GM12878 (cell line): Measurements from ENCODE around the gene MSANTD4. TPM values are rescaled to one million over a fixed set of nuclear protein-coding genes. Genes with fewer than 3 reads are reported as not detected.
A peak's percentile ranks its signal among the peaks of the same experiment; 100 is the strongest.

Experiments
- ATAC-seq: fragments of 200-7000 bp; cut with Tn5 transposase; 3 replicates; pipeline ENCODE4 v1.9.1; 2020; ENCODE audit warnings: mild to moderate bottlenecking, moderate library complexity
- BruUV-seq: library from RNA; stranded (reverse); fragments of 400-500 nt; replicated peaks from 2 replicates; lab custom pipeline; 2021; lab: Mats Ljungman, UMichigan
- CTCF ChIA-PET: fragments of 300-600 bp; sonication (Branson Sonifier 250); formaldehyde crosslinking; extraction: SDS; loops from one replicate; lab custom pipeline; 2021; ENCODE audit warnings: inconsistent platforms; lab: Yijun Ruan, JAX
- POLR2A ChIA-PET: fragments of 350-600 bp; formaldehyde crosslinking; extraction: SDS; loops from one replicate; lab custom pipeline; 2021; ENCODE audit warnings: inconsistent platforms; lab: Charles Lee
- RAD21 ChIA-PET: fragments of 300-600 bp; sonication (Branson Sonifier 250); formaldehyde crosslinking; loops from one replicate; lab custom pipeline; 2023; ENCODE audit warnings: antibody characterized with exemption; ENCODE audit not compliant: unreplicated experiment; lab: Charles Lee
- SMC1A ChIA-PET: fragments of 300-600 bp; sonication (Branson Sonifier 250); formaldehyde crosslinking; loops from one replicate; lab custom pipeline; 2023; ENCODE audit not compliant: unreplicated experiment, uncharacterized antibody; lab: Charles Lee
- DNase-seq: peaks from one replicate; pipeline ENCODE4 v3.0.0-alpha.2; 2011; ENCODE audit warnings: low read depth, low spot score
- FAIRE-seq: peaks from 3 replicates; lab custom pipeline; 2011; peaks lifted over from hg19 to GRCh38; lab: Jason Lieb, UNC
- H2AFZ ChIP-seq: 2 replicates; pipeline ENCODE4 v1.6.0; 2011; ENCODE audit warnings: low read depth, low read length, control low read depth; ENCODE audit not compliant: control insufficient read depth
- H3K27ac ChIP-seq: 2 replicates; pipeline ENCODE4 v1.5.1; 2011; ENCODE audit warnings: control low read depth; ENCODE audit not compliant: control insufficient read depth, insufficient read depth
- H3K27me3 ChIP-seq, 2 experiments: replicated peaks in 1 of 2; 2 replicates each; pipeline versions ENCODE4 v1.6.0 to v1.6.1; 2011; ENCODE audit warnings: low read length in 1 of 2; ENCODE audit not compliant: control insufficient read depth in 2 of 2, insufficient read depth in 2 of 2
- H3K36me3 ChIP-seq, 2 experiments: 2 replicates each; pipeline ENCODE4 v1.5.1; 2011; ENCODE audit warnings: low read length in 1 of 2; ENCODE audit not compliant: control insufficient read depth in 2 of 2, insufficient read depth in 2 of 2
- H3K4me1 ChIP-seq: 2 replicates; pipeline ENCODE4 v1.6.1; 2011; ENCODE audit warnings: mild to moderate bottlenecking, low read length, moderate library complexity, mixed read lengths; ENCODE audit not compliant: control insufficient read depth, insufficient read depth
- H3K4me2 ChIP-seq: 2 replicates; pipeline ENCODE4 v1.6.0; 2011; ENCODE audit warnings: control low read depth; ENCODE audit not compliant: control insufficient read depth, insufficient read depth
- H3K4me3 ChIP-seq: fragments of 200-600 bp; sonication (generic); 2 replicates; pipeline ENCODE4 v1.5.1; 2016
- H3K79me2 ChIP-seq: 2 replicates; pipeline ENCODE4 v1.6.0; 2011; ENCODE audit warnings: low read length; ENCODE audit not compliant: control insufficient read depth, insufficient read depth
- H3K9ac ChIP-seq: 2 replicates; pipeline ENCODE4 v1.8.0; 2011; ENCODE audit warnings: low read length, control low read depth, mixed read lengths; ENCODE audit not compliant: control insufficient read depth, insufficient read depth
- H3K9me3 ChIP-seq: replicated peaks from 3 replicates; pipeline ENCODE4 v1.5.1; 2011; ENCODE audit warnings: mild to moderate bottlenecking, low read length; ENCODE audit not compliant: control insufficient read depth, insufficient read depth
- H4K20me1 ChIP-seq: 2 replicates; pipeline ENCODE4 v1.6.0; 2011; ENCODE audit not compliant: control insufficient read depth, insufficient read depth
- E2F8 ChIP-seq: fragments of 450-650 bp; IDR thresholded peaks from 2 replicates; pipeline ENCODE4 v1.6.1; 2018; ENCODE audit warnings: mild to moderate bottlenecking, low read depth, moderate library complexity; ENCODE audit not compliant: partially characterized antibody
- JUNB ChIP-seq: IDR thresholded peaks from 2 replicates; pipeline ENCODE4 v1.6.1; 2016; ENCODE audit warnings: antibody characterized with exemption, mild to moderate bottlenecking
- SUZ12 ChIP-seq: fragments of 200-600 bp; sonication (generic); IDR thresholded peaks from one replicate; pipeline ENCODE4 v1.6.1; 2018; ENCODE audit warnings: antibody characterized with exemption, mild to moderate bottlenecking; ENCODE audit not compliant: unreplicated experiment
- WGBS: methylation state at CpG from one replicate; pipeline ENCODE4 v1.1.6; 2016; ENCODE audit warnings: low lambda C conversion rate; ENCODE audit not compliant: insufficient replicate concordance, insufficient coverage; ENCODE audit errors: missing lambda C conversion rate; 5-methylcytosine and 5-hydroxymethylcytosine counted together
- in situ Hi-C: fragments of 300-500 bp; cut with MboI; formaldehyde crosslinking; loops from 9 replicates; pipeline ENCODE4 v1.14.3; 2018; ENCODE audit warnings: mixed read lengths
- intact Hi-C: fragments of 100-400 bp; cut with micrococcal nuclease; formaldehyde crosslinking; loops from one replicate; pipeline ENCODE4 v1.14.2; 2022; ENCODE audit not compliant: unreplicated experiment
- polyA plus RNA-seq, 11 experiments: library from polyadenylated mRNA; depleted of rRNA in 4 of 11; unstranded in 6 of 11; stranded (reverse) in 5 of 11; fragments of >200 nt; fragmentation: Nextera tagmentation in 4 of 11; fragmentation: Illumina TruSeq in 1 of 11; extraction: Ambion mirVana in 4 of 11; extraction: Trizol in 1 of 11; gene quantifications; 1 replicate in 1 of 11; 2 replicates in 10 of 11; pipeline versions ENCODE4 v1.2.1 to v1.2.3, GENCODE V29; 2011 to 2016; ENCODE audit warnings: inconsistent platforms in 2 of 11, missing spikeins in 2 of 11, low read depth in 1 of 11
- total RNA-seq, 4 experiments: library from RNA; depleted of rRNA in 3 of 4; stranded (reverse); fragments of >200 nt in 3 of 4; fragmentation: Illumina TruSeq in 1 of 4; extraction: Trizol in 1 of 4; gene quantifications; 2 replicates each; pipeline versions ENCODE4 v1.2.1 to v1.2.3, GENCODE V29; 2013 to 2021

MSANTD4 gene
- total and polyA plus RNA-seq, 10 of the 15 experiments (the other 5 are each of a cell fraction or from before 2014, with no cell fraction given): 8.7 to 23.9 (median 16.0) TPM

DNA sequence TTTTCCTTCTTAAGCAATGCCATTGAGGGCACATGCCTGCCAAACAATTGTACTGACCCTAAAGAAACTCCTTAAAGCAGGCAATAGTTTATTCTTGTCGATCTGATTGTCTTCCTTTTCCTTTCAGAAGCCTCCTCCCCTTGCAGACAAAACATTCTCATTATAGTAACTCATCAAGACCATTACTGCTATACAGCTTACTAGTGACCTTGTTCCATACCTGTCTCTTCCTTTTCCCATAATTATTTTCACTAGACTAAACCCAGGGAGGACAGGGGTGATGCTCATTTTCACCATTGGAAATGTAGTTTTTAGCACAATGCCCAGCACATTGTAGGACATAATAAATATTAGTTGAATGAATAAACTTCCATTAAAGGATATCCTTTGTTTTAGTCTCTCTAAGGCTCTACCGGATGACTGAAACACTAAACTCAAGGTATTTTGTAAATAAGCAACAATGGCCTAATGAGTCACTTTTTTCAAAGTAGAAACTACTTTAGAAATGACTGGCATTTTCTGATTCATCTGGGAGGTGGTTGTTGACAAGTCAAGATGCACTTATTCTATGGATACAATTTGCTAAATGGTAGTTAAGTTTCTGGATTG is 9.3 kb upstream of the MSANTD4 start:
- H3K4me3 ChIP-seq: no peak overlapping the region
- H3K9ac ChIP-seq: no peak overlapping the region
- ChIA-PET POLR2A (no interaction called here), CTCF (no interaction called here), RAD21 (no interaction called here), SMC1A (no interaction called here)
- FAIRE-seq (no peak), ATAC-seq (peak; percentile 21; the same call in 1 of the 3 replicates), DNase-seq (no peak)
- no peaks in the 10 kb centered on the region for H3K79me2 ChIP-seq
- BruUV-seq: no TSS peak
- in situ Hi-C loops: no loop called here
- no peaks in the 10 kb centered on the region for H3K36me3 ChIP-seq
- no peak for TF ChIP-seq E2F8
- 0 out of 2 replicates have a peak, but pooled peaks have one; percentile 16 for TF ChIP-seq JUNB
- 0% methylated on average over 2 of the region's 2 CpGs for WGBS
- H4K20me1 ChIP-seq: no peaks in the 10 kb centered on the region
- no peaks in the 10 kb centered on the region; the same call in 2 of the 3 replicates for H3K9me3 ChIP-seq
- no peak overlapping the region for H3K27ac ChIP-seq
- H2AFZ ChIP-seq: no peak overlapping the region
- 0 out of 4 replicates have a peak, but pooled peaks cover 0 to 1% of the 10 kb centered on the region in 2 experiments for H3K27me3 ChIP-seq
- intact Hi-C loops: no loop called here
- no peaks in the 10 kb centered on the region for H3K4me1 ChIP-seq
- H3K4me2 ChIP-seq: no peak overlapping the region

DNA sequence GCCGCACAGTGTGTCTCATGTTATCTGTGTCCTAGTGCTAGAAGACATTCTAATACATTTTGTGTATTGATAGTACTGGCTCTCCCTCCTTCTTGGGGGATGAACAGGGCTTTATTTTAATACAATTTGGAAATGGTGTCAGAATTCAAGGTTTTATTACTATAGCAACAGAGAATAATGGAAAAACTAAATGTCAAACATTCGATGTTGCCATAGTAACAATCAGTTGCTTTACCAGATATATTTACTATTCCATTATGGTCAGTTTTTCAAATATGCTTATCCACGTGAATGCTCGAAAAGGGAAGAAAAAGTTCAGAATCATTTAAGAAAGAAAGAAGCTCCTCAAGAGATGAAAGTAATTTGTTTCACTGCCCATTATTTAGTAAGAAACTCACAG is 8.6 kb upstream of the MSANTD4 start:
- intact Hi-C loops: no loop called here
- BruUV-seq: no TSS peak
- Histone ChIP-seq H3K79me2 (no peaks in the 10 kb centered on the region), H3K4me1 (no peaks in the 10 kb centered on the region), H3K9ac (no peak overlapping the region), H3K36me3 (no peaks in the 10 kb centered on the region), H3K4me3 (no peak overlapping the region)
- RAD21 ChIA-PET: no interaction called here
- SMC1A ChIA-PET: no interaction called here
- no peak for DNase-seq
- in situ Hi-C loops: no loop called here
- TF ChIP-seq SUZ12: no peak
- TF ChIP-seq, all 136 proteins: peak for 0
- no peak for FAIRE-seq
- Histone ChIP-seq H4K20me1 (no peaks in the 10 kb centered on the region), H2AFZ (no peak overlapping the region), H3K4me2 (no peak overlapping the region), H3K27me3 (no peaks in the 10 kb centered on the region), H3K9me3 (no peaks in the 10 kb centered on the region; the same call in 2 of the 3 replicates), H3K27ac (no peak overlapping the region)
- ChIA-PET CTCF (no interaction called here), POLR2A (no interaction called here)
- 72% methylated on average over 4 of the region's 4 CpGs for WGBS
- no peak for ATAC-seq
